Testis (tissue), 3 donors: ENCODE results near the gene FRMD5. TPM values are rescaled to one million over a fixed set of nuclear protein-coding genes. Genes with fewer than 3 reads are reported as not detected.

Source experiments
- DNase-seq: peaks from one replicate; pipeline ENCODE4 v3.0.0-alpha.2; 2019
- H3K27ac ChIP-seq, 2 donors: fragments of 200-600 bp; sonication (generic); one replicate each; pipeline ENCODE4 v1.5.1; 2019
- H3K27me3 ChIP-seq: fragments of 200-600 bp; sonication (generic); one replicate; pipeline ENCODE4 v1.5.1; 2019
- H3K36me3 ChIP-seq: fragments of 200-600 bp; sonication (generic); one replicate; pipeline ENCODE4 v1.5.1; 2017; ENCODE audit warnings: low read depth; ENCODE audit errors: missing control alignments
- H3K4me1 ChIP-seq: fragments of 200-600 bp; sonication (generic); one replicate; pipeline ENCODE4 v1.5.1; 2019
- H3K4me3 ChIP-seq, 2 donors: fragments of 200-600 bp; sonication (generic); one replicate each; pipeline ENCODE4 v1.5.1; 2017 to 2019
- H3K9me3 ChIP-seq: fragments of 200-600 bp; sonication (generic); one replicate; pipeline ENCODE4 v1.5.1; 2017
- POLR2A ChIP-seq: fragments of 450-650 bp; IDR thresholded peaks from one replicate; pipeline ENCODE4 v1.6.1; 2017; ENCODE audit warnings: antibody characterized with exemption, mild to moderate bottlenecking, moderate library complexity
- WGBS, 2 donors: methylation state at CpG; one replicate each; pipeline ENCODE4 v1.1.5; 2018; 5-methylcytosine and 5-hydroxymethylcytosine counted together
- intact Hi-C: fragments of 100-400 bp; cut with DNase I; formaldehyde crosslinking; loops from one replicate; pipeline ENCODE4 v1.15.1; 2023; ENCODE audit warnings: low total_unique reads
- polyA plus RNA-seq: library from polyadenylated mRNA; stranded (reverse); fragments of 350-450 nt; fragmentation: Illumina TruSeq; extraction: RNeasy Lipid Tissue Mini Kit (QIAGEN cat#74804); gene quantifications from one replicate; pipeline ENCODE4 v1.2.3, GENCODE V29; 2014; ENCODE audit warnings: low read depth, low replicate concordance; ENCODE audit not compliant: insufficient read depth
- total RNA-seq, 2 donors: library from RNA; depleted of rRNA; stranded (reverse); fragments of >200 nt; gene quantifications; one replicate each; pipeline ENCODE4 v1.2.3, GENCODE V29; 2016
- TF ChIP-seq, protein P1 (sequence below), 3 experiments: fragments of 450-650 bp in 2 of 3; fragments of 200-600 bp in 1 of 3; sonication (generic) in 1 of 3; IDR thresholded peaks; one replicate each; pipeline ENCODE4 v1.5.1; 2016 to 2019; ENCODE audit warnings: antibody characterized with exemption in 3 of 3, mild to moderate bottlenecking in 2 of 3, moderate library complexity in 1 of 3

FRMD5 gene
- total and polyA plus RNA-seq, 3 donors from 2014 or later, result 10.5 to 12.3 (median 10.6) TPM

DNA sequence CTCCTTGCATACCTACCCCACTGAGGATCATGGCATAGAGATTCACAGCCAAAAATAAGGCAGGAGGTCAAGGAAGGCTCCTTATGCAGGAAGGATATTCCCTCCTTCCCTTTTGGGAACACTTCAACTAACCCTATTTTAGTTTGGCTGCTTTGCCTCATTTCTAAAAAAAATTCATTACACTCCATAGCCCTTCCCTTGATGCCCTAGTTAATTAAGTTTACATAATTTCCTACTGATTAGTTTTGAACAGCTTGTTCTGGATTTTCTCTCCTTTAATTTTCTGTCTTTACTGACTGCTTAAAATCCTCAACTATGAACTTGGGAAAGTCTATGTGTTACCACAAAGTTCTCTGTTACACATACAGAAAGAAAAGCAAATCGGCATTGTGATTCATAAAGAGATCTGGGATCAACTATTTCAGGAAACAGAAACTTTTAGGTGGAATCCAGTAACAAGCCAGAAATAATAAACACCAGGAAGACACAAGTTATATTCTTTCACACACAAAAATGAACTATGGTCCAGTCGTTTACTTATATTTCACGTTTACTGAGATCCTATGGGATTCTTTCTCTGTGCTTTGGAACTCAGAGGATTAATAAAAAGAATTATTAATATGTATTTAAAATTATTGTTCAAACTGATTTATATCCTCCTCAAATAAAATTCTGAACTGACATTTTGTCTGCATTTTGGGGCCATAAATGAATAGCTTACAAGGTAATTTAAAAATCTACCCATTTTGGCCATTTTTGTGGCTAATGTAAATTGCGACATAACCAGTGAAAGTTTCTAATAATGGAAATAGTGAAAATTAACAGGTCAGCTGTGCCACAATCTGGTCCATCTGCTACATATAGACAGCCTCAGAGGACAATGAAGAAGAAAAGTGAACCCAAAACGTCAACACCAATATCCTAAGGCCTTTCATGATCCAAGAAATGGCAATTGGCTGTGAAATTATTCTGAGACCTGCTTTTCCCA lies 113.8 kb downstream of the FRMD5 start:
- Histone ChIP-seq H3K27me3 (no peaks in the 10 kb centered on the region), H3K4me1 (no peaks in the 10 kb centered on the region), H3K9me3 (no peaks in the 10 kb centered on the region), H3K4me3 (no peak overlapping the region), H3K27ac (no peak overlapping the region), H3K36me3 (no peaks in the 10 kb centered on the region)
- intact Hi-C loops, result no loop called here
- 78% methylated on average over 5 of the region's 5 CpGs for WGBS, 2 donors
- TF ChIP-seq, protein P1, sequence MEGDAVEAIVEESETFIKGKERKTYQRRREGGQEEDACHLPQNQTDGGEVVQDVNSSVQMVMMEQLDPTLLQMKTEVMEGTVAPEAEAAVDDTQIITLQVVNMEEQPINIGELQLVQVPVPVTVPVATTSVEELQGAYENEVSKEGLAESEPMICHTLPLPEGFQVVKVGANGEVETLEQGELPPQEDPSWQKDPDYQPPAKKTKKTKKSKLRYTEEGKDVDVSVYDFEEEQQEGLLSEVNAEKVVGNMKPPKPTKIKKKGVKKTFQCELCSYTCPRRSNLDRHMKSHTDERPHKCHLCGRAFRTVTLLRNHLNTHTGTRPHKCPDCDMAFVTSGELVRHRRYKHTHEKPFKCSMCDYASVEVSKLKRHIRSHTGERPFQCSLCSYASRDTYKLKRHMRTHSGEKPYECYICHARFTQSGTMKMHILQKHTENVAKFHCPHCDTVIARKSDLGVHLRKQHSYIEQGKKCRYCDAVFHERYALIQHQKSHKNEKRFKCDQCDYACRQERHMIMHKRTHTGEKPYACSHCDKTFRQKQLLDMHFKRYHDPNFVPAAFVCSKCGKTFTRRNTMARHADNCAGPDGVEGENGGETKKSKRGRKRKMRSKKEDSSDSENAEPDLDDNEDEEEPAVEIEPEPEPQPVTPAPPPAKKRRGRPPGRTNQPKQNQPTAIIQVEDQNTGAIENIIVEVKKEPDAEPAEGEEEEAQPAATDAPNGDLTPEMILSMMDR (IDR thresholded peaks at IDR 0.05), result no peak
- no peak for TF ChIP-seq POLR2A
- DNase-seq, result no peak

DNA sequence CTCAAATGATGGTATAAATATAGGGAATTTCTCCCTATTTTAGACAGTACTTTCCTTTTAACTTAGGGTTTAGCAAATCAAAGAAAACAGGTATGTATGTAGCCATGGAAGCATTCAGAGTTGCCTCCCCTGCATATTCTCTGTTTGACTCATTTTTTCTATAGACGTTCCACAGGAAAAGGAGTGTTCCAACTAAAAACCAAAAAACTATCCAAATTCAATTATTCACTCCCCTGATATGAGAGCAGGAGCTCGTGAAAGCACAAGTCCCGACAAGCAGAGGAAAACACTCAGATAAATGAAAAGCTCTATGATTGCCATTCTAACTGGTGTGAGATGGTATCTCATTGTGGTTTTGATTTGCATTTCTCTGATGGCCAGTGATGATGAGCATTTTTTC lies 119.5 kb downstream of the FRMD5 start:
- intact Hi-C loops, result no loop called here
- Histone ChIP-seq H3K9me3 (no peaks in the 10 kb centered on the region), H3K4me1 (no peaks in the 10 kb centered on the region), H3K36me3 (no peaks in the 10 kb centered on the region), H3K4me3 (no peak overlapping the region), H3K27me3 (no peaks in the 10 kb centered on the region), H3K27ac (no peak overlapping the region)
- DNase-seq, result no peak
- TF ChIP-seq, protein P1 (IDR thresholded peaks at IDR 0.05), result no peak
- no peak for TF ChIP-seq POLR2A
- WGBS, 2 donors, result 57 to 58% methylated on average over 3 of the region's 3 CpGs

DNA sequence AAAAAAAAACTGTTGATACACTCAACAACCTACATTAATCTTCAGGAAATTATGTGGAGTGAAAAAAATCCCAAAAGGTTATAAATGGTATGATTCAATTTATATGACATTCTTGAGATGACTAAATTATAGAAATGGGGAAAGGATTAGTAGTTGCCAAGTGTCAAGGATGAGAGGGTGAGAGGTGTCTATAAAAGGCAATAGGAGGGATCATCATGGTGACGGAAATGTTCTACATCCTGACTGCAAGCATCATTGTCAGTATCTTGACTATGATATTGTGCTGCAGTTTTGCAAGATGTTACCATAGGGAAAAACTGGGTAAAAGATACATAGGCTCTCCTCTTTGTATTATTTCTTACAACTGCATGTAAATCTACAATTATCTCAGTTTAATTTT lies 125.6 kb downstream of the FRMD5 start:
- WGBS, 2 donors, result 89 to 93% methylated on average over 1 of the region's 1 CpG
- intact Hi-C loops, result no loop called here

DNA sequence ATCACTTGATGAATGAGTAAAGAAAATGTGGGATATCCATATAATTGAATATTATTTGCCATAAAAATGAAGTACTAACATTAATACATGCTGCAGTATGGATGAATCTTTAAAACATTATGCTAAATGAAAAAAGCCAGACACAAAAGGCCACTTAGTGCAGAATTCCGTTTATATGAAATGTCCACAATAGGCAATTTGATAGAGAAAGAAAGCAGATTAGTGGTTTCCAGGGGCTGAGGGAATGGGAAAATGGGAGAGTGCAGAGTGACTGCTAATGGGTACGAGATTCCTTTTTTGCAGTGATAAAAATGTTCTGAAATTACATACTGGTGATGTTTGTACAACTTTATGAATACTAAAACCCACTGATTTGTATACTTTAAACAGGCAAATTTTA lies 126.7 kb downstream of the FRMD5 start:
- no peak overlapping the region for H3K27ac ChIP-seq
- H3K4me1 ChIP-seq, result no peaks in the 10 kb centered on the region
- no peaks in the 10 kb centered on the region for H3K9me3 ChIP-seq
- no peaks in the 10 kb centered on the region for H3K36me3 ChIP-seq
- WGBS, 2 donors, result 83 to 88% methylated on average over 2 of the region's 2 CpGs
- DNase-seq, result no peak
- no peak overlapping the region for H3K4me3 ChIP-seq
- intact Hi-C loops, result no loop called here
- TF ChIP-seq, protein P1 (IDR thresholded peaks at IDR 0.05), result no peak
- TF ChIP-seq POLR2A, result no peak
- no peaks in the 10 kb centered on the region for H3K27me3 ChIP-seq

More for the DNA sequence above, 125.6 kb downstream of the FRMD5 start:
- no peaks in the 10 kb centered on the region for H3K9me3 ChIP-seq
- H3K36me3 ChIP-seq, result no peaks in the 10 kb centered on the region
- no peak overlapping the region for H3K4me3 ChIP-seq
- no peak for DNase-seq
- H3K27ac ChIP-seq, result no peak overlapping the region
- no peaks in the 10 kb centered on the region for H3K4me1 ChIP-seq
- no peak for TF ChIP-seq POLR2A
- TF ChIP-seq, protein P1 (IDR thresholded peaks at IDR 0.05), result no peak
- H3K27me3 ChIP-seq, result no peaks in the 10 kb centered on the region
